Right lobe of liver (tissue), 4 donors: ENCODE data around the gene FLNB.

Source experiments
- CTCF ChIP-seq, 4 donors: fragments of 200-600 bp in 3 of 4; fragments of 450-650 bp in 1 of 4; IDR thresholded peaks; one replicate each; pipeline versions ENCODE4 v1.5.1 to v1.8.0; 2016 to 2022; ENCODE audit warnings: antibody characterized with exemption in 4 of 4, mild to moderate bottlenecking in 2 of 4
- POLR2A ChIP-seq: fragments of 450-650 bp; IDR thresholded peaks from one replicate; pipeline ENCODE4 v1.6.1; 2017; ENCODE audit warnings: antibody characterized with exemption, mild to moderate bottlenecking
- donor health status: DM: no; HTN: no; CAD: no.
- donor health status: DM: no; HTN: no; CAD: no.
- donor health status: DM: no; HTN: yes; CAD: no.

- TF ChIP-seq POLR2A (no peak), CTCF (IDR thresholded peaks at IDR 0.05) (no peak)
Measured at GRCh38 chr3:58099865-58100264, 91.6 kb downstream of the FLNB start.
